Suprapubic skin (tissue), 4 donors: ENCODE results near the gene ZNF311. TPM values are rescaled to one million over a fixed set of nuclear protein-coding genes. Genes with fewer than 3 reads are reported as not detected.

ENCODE experiments used
- DNase-seq, 2 donors: peaks; one replicate each; pipeline ENCODE4 v3.0.0-alpha.2; 2019; ENCODE audit warnings: low spot score in 2 of 2
- H3K27ac ChIP-seq: fragments of 200-600 bp; sonication (generic); one replicate; pipeline ENCODE4 v1.5.1; 2019
- H3K27me3 ChIP-seq: fragments of 200-600 bp; sonication (generic); one replicate; pipeline ENCODE4 v1.5.1; 2019
- H3K36me3 ChIP-seq: fragments of 200-600 bp; sonication (generic); one replicate; pipeline ENCODE4 v1.5.1; 2019
- H3K4me1 ChIP-seq: fragments of 200-600 bp; sonication (generic); one replicate; pipeline ENCODE4 v1.5.1; 2019
- H3K4me3 ChIP-seq: fragments of 200-600 bp; sonication (generic); one replicate; pipeline ENCODE4 v1.5.1; 2019; ENCODE audit warnings: mild to moderate bottlenecking
- H3K9me3 ChIP-seq: fragments of 200-600 bp; sonication (generic); one replicate; pipeline ENCODE4 v1.5.1; 2019
- EP300 ChIP-seq: sonication (generic); formaldehyde crosslinking; IDR thresholded peaks from one replicate; pipeline ENCODE4 v1.6.1; 2017; ENCODE audit warnings: antibody characterized with exemption
- POLR2A ChIP-seq, 2 donors: fragments of 450-650 bp; IDR thresholded peaks; one replicate each; pipeline ENCODE4 v1.6.1; 2017; ENCODE audit warnings: antibody characterized with exemption in 2 of 2, mild to moderate bottlenecking in 2 of 2, moderate library complexity in 2 of 2
- POLR2AphosphoS5 ChIP-seq, 3 donors: sonication (generic); formaldehyde crosslinking; IDR thresholded peaks; one replicate each; pipeline ENCODE4 v1.6.1; 2017; ENCODE audit warnings: antibody characterized with exemption in 3 of 3
- WGBS: methylation state at CpG from one replicate; pipeline ENCODE4 v1.1.5; 2018; 5-methylcytosine and 5-hydroxymethylcytosine counted together
- total RNA-seq, 4 donors: library from RNA; depleted of rRNA; stranded (reverse); fragments of >200 nt; gene quantifications; one replicate each; pipeline ENCODE4 v1.1.0, GENCODE V29; 2016
- TF ChIP-seq, protein P1 (sequence below), 2 donors: fragments of 200-600 bp in 1 of 2; fragments of 450-650 bp in 1 of 2; sonication (generic) in 1 of 2; IDR thresholded peaks; one replicate each; pipeline ENCODE4 v1.5.1; 2016 to 2019; ENCODE audit warnings: antibody characterized with exemption in 2 of 2, mild to moderate bottlenecking in 1 of 2, moderate library complexity in 1 of 2

Gene ZNF311
- total RNA-seq, 4 donors from 2014 or later = 0.15 to 1.9 (median 0.57) TPM

DNA sequence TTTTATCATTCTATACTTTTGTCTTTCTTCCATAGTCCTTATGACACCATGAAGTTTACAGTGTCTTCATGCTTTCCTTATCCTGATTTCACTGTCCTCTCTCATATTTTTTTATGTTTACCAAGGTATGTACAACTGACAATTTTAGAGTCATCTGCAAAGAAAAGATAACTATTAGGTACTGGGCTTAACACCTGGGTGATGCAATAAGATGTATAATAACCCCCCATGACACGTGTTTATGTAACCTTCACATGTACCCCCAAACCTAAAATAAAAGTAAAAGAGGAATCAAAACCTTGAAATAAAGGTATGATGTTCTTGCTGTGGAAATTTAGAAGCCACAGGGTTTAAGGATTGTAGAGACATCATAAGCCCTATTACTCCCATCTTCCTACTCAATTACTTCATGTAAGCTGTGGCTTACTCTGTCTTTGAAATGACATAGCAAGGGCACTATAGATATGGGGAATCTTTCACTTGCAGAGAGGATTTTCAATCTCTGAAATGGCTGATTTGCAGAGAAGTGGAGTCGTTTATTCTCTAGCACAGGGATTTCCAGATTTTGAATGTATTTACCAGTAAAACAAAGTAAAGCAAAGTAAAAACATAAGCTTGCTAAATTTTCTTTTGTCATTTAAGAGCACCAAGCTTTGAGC, 20.9 kb upstream of the ZNF311 start:
- Histone ChIP-seq H3K27ac (no peak overlapping the region), H3K4me3 (no peak overlapping the region), H3K27me3 (peaks cover 42% of the 10 kb centered on the region), H3K36me3 (no peaks in the 10 kb centered on the region), H3K9me3 (no peaks in the 10 kb centered on the region), H3K4me1 (no peaks in the 10 kb centered on the region)
- TF ChIP-seq, protein P1, sequence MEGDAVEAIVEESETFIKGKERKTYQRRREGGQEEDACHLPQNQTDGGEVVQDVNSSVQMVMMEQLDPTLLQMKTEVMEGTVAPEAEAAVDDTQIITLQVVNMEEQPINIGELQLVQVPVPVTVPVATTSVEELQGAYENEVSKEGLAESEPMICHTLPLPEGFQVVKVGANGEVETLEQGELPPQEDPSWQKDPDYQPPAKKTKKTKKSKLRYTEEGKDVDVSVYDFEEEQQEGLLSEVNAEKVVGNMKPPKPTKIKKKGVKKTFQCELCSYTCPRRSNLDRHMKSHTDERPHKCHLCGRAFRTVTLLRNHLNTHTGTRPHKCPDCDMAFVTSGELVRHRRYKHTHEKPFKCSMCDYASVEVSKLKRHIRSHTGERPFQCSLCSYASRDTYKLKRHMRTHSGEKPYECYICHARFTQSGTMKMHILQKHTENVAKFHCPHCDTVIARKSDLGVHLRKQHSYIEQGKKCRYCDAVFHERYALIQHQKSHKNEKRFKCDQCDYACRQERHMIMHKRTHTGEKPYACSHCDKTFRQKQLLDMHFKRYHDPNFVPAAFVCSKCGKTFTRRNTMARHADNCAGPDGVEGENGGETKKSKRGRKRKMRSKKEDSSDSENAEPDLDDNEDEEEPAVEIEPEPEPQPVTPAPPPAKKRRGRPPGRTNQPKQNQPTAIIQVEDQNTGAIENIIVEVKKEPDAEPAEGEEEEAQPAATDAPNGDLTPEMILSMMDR (IDR thresholded peaks at IDR 0.05) = no peak
- WGBS = 48% methylated on average over 2 of the region's 2 CpGs
- no peak for DNase-seq

DNA sequence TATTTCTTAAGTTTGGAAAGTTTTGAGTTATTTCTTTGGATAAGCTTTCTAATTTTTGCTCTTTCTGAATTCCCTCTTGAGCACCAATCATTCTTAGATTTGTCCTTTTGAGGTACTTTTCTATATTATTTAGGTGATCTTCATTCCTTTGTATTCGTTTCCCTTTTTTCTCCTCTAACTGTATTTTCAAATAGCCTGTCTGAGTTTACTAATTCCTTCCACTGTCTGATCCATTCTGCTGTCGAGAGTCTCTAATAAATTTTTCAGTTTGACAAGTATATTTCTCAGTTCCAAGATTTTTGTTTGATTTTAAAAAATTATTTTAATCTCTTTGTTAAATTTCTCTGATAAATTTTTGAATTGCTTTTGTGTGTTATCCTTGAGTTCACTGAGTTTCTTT, 16.3 kb upstream of the ZNF311 start:
- Histone ChIP-seq H3K4me3 (no peak overlapping the region), H3K27me3 (peaks cover 34% of the 10 kb centered on the region), H3K36me3 (no peaks in the 10 kb centered on the region), H3K27ac (no peak overlapping the region), H3K4me1 (peaks cover 2% of the 10 kb centered on the region), H3K9me3 (no peaks in the 10 kb centered on the region)
- DNase-seq = no peak
- TF ChIP-seq, protein P1 (IDR thresholded peaks at IDR 0.05) = no peak
- TF ChIP-seq POLR2A (IDR thresholded peaks at IDR 0.05) (no peak), POLR2AphosphoS5 (IDR thresholded peaks at IDR 0.05) (no peak), EP300 (no peak)
- 78% methylated on average over 2 of the region's 2 CpGs for WGBS

DNA sequence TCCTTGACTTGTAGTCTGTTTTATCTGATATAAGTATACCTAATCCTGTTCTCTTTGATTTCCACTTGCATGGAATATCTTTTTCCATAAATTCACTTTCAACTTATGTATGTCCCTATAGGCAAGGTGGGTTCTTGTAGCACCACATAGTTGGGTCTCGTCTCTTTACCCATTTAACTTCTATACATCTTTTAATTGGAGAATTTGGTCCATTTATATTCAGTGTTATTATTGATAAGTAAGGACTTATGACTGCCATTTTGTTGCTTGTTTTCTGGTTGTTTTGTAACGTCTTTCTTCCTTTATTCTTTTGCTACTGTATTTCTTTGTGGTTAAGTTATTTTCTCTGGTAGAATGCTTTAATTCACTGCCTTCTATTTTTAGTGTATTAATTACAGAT, 14.5 kb upstream of the ZNF311 start:
- TF ChIP-seq POLR2A (IDR thresholded peaks at IDR 0.05) (no peak), POLR2AphosphoS5 (IDR thresholded peaks at IDR 0.05) (no peak), EP300 (no peak)
- TF ChIP-seq, protein P1 (IDR thresholded peaks at IDR 0.05) = no peak
- H3K27me3 ChIP-seq = peaks cover 33% of the 10 kb centered on the region
- H3K27ac ChIP-seq = no peak overlapping the region
- 63% methylated on average over 2 of the region's 2 CpGs for WGBS
- H3K4me3 ChIP-seq = no peak overlapping the region
- no peak for DNase-seq
- no peaks in the 10 kb centered on the region for H3K36me3 ChIP-seq
- no peaks in the 10 kb centered on the region for H3K9me3 ChIP-seq
- peaks cover 5% of the 10 kb centered on the region for H3K4me1 ChIP-seq

DNA sequence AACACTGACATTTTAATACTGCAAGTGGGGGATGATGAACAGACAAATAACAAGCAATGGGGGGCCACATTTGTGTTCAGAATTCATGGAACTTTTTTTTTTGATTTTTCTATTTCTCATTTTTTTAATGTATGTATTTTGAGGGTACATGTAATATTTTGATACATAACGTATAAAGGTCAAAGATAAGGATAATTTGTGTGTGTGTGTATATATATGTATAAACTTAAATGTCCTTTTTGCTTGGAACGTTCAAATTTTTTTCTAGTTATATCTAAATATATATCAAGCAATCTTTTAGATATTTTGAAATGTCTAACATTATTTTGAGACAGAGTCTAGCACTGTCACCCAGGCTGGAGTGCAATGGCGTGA, 12.3 kb upstream of the ZNF311 start:
- WGBS = 40% methylated on average over 3 of the region's 3 CpGs
- H3K4me1 ChIP-seq = peaks cover 5% of the 10 kb centered on the region
- H3K4me3 ChIP-seq = peak overlapping the region; percentile 45
- peaks cover 32% of the 10 kb centered on the region for H3K27me3 ChIP-seq
- TF ChIP-seq, protein P1 (IDR thresholded peaks at IDR 0.05) = no peak
- TF ChIP-seq EP300 (no peak), POLR2A (IDR thresholded peaks at IDR 0.05) (no peak), POLR2AphosphoS5 (IDR thresholded peaks at IDR 0.05) (no peak)
- no peaks in the 10 kb centered on the region for H3K36me3 ChIP-seq
- DNase-seq = no peak
- no peak overlapping the region for H3K27ac ChIP-seq
- H3K9me3 ChIP-seq = no peaks in the 10 kb centered on the region

DNA sequence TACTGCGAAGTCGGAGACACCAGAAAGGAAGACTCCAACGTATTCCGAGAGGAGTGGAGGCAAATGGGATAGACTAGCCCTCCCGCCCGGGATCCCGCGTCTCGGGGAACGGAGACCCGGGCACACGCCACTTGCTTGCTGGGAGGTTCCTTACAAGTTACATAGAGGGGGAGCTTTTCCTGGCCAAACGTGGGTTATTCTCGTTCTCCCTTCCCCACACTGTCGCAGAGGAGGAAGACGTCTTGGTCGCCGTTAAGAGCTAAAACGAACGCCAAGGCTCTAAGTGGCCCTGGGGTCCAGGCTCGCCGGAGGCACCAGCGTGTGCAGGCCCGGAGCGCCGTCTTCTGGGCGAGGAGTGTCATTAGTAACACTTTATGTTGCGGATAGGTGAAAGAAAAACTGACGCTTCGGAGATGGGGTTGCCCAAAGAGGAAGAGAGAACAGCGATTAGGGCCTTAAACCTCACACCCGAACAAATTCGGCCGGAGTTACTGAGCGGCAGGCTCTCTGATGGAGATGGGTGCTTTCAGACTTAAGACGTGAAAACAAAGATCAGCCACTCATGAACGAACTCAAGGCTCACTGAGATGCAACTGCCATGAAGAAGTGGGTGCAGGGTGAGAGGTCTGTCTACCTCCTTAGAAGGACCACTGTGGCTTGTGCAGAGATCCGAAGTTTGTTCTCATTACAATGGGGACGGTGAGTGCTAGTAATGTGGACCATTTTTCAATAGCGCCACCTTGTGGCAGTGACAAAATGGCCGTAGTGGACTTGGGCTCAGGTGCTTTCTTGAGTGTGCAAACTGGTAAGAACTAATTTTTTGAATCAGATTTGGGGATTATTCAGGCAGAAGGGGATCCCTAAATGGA, 11.7 kb upstream of the ZNF311 start:
- peaks cover 5% of the 10 kb centered on the region for H3K4me1 ChIP-seq
- H3K4me3 ChIP-seq = peak overlapping the region; percentile 45
- peaks cover 27% of the 10 kb centered on the region for H3K27me3 ChIP-seq
- H3K36me3 ChIP-seq = no peaks in the 10 kb centered on the region
- no peak overlapping the region for H3K27ac ChIP-seq
- WGBS = 3% methylated on average over 41 of the region's 41 CpGs
- DNase-seq = peak; percentile 83 to 84
- H3K9me3 ChIP-seq = no peaks in the 10 kb centered on the region
- TF ChIP-seq, protein P1 (IDR thresholded peaks at IDR 0.05) = peak; percentile 61 to 67
- no peak for TF ChIP-seq EP300
- TF ChIP-seq POLR2A (IDR thresholded peaks at IDR 0.05) = no peak
- TF ChIP-seq POLR2AphosphoS5 (IDR thresholded peaks at IDR 0.05) = no peak
